ENCODE results near the gene PLPP4.

DNA sequence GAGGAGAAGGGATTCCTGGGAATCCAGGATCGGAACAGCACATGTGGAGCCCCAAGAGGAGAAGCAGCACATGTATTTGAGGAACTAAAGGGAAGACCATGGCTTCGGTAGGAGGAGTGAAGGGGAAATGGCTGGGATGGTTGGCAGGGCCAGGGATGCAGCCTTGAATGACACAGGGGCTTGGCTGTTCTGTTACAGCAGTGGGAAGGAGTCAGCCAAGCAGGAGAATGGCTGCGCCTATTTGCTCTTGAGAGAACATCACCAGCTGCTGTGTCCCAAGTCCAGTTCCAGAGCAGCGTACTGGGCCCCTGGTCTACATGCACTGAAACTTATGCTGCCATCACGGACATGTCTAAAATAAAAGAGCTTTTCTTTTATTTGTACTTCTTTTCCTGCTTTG is 130.0 kb downstream of the PLPP4 start:
- TF ChIP-seq, protein P1, sequence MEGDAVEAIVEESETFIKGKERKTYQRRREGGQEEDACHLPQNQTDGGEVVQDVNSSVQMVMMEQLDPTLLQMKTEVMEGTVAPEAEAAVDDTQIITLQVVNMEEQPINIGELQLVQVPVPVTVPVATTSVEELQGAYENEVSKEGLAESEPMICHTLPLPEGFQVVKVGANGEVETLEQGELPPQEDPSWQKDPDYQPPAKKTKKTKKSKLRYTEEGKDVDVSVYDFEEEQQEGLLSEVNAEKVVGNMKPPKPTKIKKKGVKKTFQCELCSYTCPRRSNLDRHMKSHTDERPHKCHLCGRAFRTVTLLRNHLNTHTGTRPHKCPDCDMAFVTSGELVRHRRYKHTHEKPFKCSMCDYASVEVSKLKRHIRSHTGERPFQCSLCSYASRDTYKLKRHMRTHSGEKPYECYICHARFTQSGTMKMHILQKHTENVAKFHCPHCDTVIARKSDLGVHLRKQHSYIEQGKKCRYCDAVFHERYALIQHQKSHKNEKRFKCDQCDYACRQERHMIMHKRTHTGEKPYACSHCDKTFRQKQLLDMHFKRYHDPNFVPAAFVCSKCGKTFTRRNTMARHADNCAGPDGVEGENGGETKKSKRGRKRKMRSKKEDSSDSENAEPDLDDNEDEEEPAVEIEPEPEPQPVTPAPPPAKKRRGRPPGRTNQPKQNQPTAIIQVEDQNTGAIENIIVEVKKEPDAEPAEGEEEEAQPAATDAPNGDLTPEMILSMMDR (IDR thresholded peaks at IDR 0.05) = no peak
- no peak for TF ChIP-seq POLR2A (IDR thresholded peaks at IDR 0.05)
